Endothelial cell of umbilical vein (primary cell): ENCODE results near the gene PI4KA.

Source experiments
- CTCF ChIP-seq, 2 donors: IDR thresholded peaks; 1 replicate in 1 of 2; 2 replicates in 1 of 2; pipeline ENCODE4 v1.5.1; 2011; ENCODE audit warnings: low read length in 2 of 2, mild to moderate bottlenecking in 2 of 2, moderate library complexity in 2 of 2, control low read depth in 1 of 2, inconsistent platforms in 1 of 2, low read depth in 1 of 2; ENCODE audit not compliant: insufficient read depth in 1 of 2; ENCODE audit errors: extremely low read depth in 1 of 2
- POLR2A ChIP-seq: IDR thresholded peaks from 2 replicates; pipeline ENCODE4 v1.6.1; 2012; ENCODE audit warnings: low read depth, mild to moderate bottlenecking, control low read depth, low read length

GRCh38 chr22:20882855-20883254, 24.2 kb upstream of the PI4KA start:
- TF ChIP-seq POLR2A = no peak
- TF ChIP-seq CTCF (IDR thresholded peaks at IDR 0.05; ENCODE audit: extremely low read depth in 1 of 2, insufficient read depth in 1 of 2, low read depth in 1 of 2, low read length in 2 of 2) = no peak
